NB4 (cell line): Measurements from ENCODE around the gene LEPROT.

ENCODE experiments used
- DNase-seq: peaks from one replicate; pipeline ENCODE4 v3.0.0; 2010; ENCODE audit warnings: low read depth
- H3K4me3 ChIP-seq: one replicate; pipeline ENCODE4 v1.5.1; 2011; ENCODE audit warnings: mild to moderate bottlenecking, low read depth, low read length, moderate library complexity
- CTCF ChIP-seq: IDR thresholded peaks from one replicate; pipeline ENCODE4 v1.5.1; 2012; ENCODE audit warnings: low read depth, low read length
- MAX ChIP-seq: IDR thresholded peaks from 2 replicates; pipeline ENCODE4 v1.6.1; 2011; ENCODE audit warnings: low read depth, low read length
- MYC ChIP-seq: IDR thresholded peaks from 2 replicates; pipeline ENCODE4 v1.6.1; 2011; ENCODE audit warnings: low read depth, low read length
- POLR2A ChIP-seq: IDR thresholded peaks from 2 replicates; pipeline ENCODE4 v1.6.1; 2011; ENCODE audit warnings: mild to moderate bottlenecking; ENCODE audit not compliant: insufficient read length; ENCODE audit errors: extremely low read depth

Gene LEPROT

GRCh38 chr1:65407877-65408276, 12.6 kb upstream of the LEPROT start:
- H3K4me3 ChIP-seq: no peak overlapping the region
- no peak for DNase-seq
- TF ChIP-seq POLR2A: no peak
- no peak for TF ChIP-seq MYC
- TF ChIP-seq CTCF: no peak
- no peak for TF ChIP-seq MAX

- TF ChIP-seq CTCF (no peak), POLR2A (no peak), MAX (no peak), MYC (no peak)
Measured at GRCh38 chr1:65409314-65409713, 11.2 kb upstream of the LEPROT start.

GRCh38 chr1:65409816-65410326, 10.6 kb upstream of the LEPROT start:
- no peak overlapping the region for H3K4me3 ChIP-seq
- DNase-seq: no peak
- TF ChIP-seq CTCF (no peak), POLR2A (no peak), MYC (no peak), MAX (no peak)

More at GRCh38 chr1:65409314-65409713, 11.2 kb upstream of the LEPROT start:
- no peak for DNase-seq
- no peak overlapping the region for H3K4me3 ChIP-seq

GRCh38 chr1:65412256-65412983, 8.0 kb upstream of the LEPROT start:
- H3K4me3 ChIP-seq: no peak overlapping the region
- TF ChIP-seq CTCF (no peak), POLR2A (no peak), MYC (no peak), MAX (no peak)
- no peak for DNase-seq

GRCh38 chr1:65412984-65413375, 7.5 kb upstream of the LEPROT start:
- H3K4me3 ChIP-seq: no peak overlapping the region
- TF ChIP-seq MAX (no peak), CTCF (no peak), MYC (no peak), POLR2A (no peak)
- DNase-seq: no peak

GRCh38 chr1:65414538-65414937, 5.9 kb upstream of the LEPROT start:
- DNase-seq: no peak
- no peak overlapping the region for H3K4me3 ChIP-seq
- TF ChIP-seq MAX (no peak), POLR2A (no peak), CTCF (no peak)
